Skeletal muscle cell (primary cell): Measurements from ENCODE around the gene RAP2A.

Experiments used
- DNase-seq: peaks from one replicate; pipeline ENCODE4 v3.0.0-alpha.2; 2010; ENCODE audit warnings: low read depth
- H3K4me3 ChIP-seq: 2 replicates; pipeline ENCODE4 v1.5.1; 2011; ENCODE audit warnings: low read depth, mild to moderate bottlenecking, control low read depth, low read length, moderate library complexity

RAP2A gene

DNA sequence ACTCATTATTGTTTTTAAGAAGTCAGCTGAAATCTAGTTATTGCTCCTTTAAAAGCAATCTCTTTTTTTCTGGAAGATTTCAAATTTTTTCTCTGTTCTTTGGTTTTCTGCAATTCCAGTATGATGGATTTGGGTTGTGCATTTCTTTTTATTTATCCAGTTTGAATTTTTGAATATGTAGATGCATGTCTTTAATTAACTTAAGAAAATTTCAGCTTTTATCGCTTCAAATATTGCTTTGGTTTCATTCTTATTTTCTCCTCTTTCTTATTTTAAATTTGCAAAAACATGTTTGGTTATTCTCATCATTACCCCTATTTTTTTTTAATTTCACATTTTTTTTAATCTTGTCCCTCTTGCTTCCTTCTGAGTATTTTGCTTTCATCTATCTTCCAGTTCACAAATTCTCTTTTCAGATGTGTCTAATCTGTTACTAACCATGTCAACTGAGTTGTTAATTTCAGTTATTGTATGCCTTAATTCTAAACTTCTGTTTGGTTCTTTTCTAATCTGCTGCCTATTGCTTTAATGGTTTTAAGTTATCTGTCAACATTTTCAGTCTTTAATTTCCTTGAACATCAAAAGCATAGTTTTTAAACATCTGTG, 56.8 kb downstream of the RAP2A start:
- DNase-seq: no peak
- no peak overlapping the region for H3K4me3 ChIP-seq

DNA sequence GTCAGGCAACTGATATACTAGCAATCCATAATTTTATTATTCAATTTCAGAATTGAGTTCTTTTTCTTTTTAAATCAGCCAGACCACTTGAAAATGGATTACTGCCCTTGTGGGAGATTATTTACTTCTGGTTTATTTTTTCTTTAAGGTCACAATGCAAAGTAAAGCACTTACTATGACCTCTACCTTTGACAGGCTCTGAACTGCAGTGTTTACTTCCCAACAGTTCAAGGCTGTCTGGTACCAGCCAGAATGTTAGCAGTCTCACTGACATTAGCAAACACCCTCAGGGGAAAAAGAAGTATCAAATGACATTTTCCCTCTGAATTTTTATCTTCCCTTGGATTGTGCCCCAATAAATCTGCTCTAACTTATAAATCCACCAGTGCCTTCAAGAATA, 57.5 kb downstream of the RAP2A start:
- DNase-seq: no peak

DNA sequence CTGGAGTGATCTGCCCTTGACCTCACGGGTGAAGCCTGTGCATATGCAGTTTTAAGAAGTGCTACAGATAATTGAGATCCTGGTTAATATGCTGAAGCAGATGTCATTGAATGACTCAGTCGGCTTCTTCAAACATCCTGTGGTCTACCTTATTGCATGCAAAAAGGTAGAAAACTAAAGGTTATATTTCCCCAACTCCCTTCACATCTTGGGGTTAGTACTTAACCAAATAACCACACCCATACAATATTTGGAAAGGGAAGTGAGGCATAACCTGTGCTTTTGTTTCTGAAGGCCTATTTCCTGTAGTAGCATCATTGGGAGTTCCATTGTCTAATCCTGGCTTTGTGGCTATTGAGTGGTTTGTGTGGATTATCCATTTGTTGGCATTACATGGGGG, 58.3 kb downstream of the RAP2A start:
- no peak overlapping the region for H3K4me3 ChIP-seq
- DNase-seq: no peak

More for the DNA sequence above, 57.5 kb downstream of the RAP2A start:
- H3K4me3 ChIP-seq: no peak overlapping the region

DNA sequence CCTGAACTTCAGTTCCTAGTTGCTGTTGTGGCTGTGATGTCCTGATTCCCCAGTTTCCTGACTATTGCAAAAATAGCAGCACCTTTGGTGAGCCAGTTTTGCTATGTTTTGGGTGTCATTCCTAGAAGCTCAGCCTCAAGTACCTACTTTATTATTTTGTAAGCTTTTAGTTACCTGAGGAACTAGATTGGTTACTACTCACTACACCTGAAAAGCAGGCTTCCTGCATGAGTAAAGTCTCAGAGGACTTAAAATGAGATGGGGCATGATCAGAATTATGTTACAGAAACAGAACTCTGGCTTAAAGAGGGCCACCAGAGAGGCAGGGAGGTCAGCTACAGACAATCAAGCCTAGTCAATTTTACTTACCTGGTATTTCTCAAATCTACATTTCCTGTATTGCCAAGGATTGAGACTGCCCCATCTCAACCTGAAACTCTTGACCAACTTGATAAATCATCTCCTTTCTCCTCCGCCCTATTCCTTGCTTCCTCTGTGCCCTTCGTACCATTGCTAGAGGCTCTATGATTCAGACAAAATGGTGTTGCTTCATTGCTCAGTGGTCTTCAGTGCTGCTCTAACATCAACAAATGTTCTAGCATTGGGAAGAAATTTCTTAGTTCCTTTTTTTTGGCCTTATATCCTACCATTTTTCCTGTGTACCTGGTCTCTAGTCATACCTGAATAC, 58.9 kb downstream of the RAP2A start:
- no peak overlapping the region for H3K4me3 ChIP-seq
- DNase-seq: no peak

DNA sequence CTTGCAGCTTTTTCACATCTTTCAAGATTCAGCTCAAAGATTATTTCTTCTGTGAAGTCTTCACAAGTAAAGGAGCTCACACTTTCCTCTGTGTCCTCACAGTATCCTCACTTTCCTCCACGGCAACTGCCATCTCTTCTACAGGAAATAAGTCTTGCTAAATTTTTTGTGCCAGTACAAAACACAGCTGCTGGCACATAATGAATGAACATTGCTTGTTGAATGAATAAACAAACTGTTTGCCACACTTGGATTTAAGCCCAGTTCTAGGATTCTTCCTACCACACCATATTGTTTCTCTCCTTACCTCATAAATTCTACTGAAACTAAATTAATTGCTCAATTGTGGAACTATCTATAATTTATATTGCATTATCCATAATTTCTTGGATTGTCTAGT, 59.5 kb downstream of the RAP2A start:
- no peak for DNase-seq
- no peak overlapping the region for H3K4me3 ChIP-seq

DNA sequence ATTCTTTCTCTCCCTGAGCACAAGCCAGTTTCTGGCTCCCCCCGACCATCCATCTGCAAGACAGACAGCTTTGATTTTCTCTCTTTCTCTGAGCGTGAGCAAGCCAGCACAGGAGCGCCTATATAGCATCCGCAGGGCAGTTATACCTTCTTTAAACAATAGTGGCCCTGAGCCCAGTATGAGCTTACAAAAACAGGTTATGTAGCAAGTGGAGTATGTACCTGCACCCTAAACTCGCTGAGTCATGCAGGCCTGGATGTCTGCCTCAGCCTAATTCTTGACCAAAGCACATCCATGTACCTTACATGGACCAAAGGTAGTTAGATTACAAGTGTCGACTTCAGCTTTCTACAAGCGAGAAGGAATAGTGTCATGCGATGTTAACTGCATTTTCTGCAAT, 61.7 kb downstream of the RAP2A start:
- H3K4me3 ChIP-seq: no peak overlapping the region
- DNase-seq: no peak

DNA sequence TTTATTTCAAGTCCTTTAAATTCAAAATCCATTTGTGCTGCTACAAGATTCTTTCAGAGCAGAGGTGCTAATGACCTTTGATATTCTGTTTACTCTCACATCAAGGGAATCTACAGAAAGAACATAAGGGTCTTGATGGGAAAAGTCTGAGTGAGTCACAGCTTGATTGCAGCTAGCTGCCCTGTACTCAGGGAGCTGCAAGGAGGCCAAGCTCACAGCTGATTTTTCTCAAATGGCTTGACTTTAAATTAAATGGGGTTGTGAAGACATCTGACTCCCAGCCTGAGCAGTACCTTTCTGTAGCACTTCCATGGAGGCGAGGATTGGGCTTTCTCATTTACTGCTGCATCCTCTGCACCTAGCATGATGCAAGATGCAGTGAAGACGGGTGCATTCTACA, 62.5 kb downstream of the RAP2A start:
- no peak overlapping the region for H3K4me3 ChIP-seq
- peak; percentile 10 for DNase-seq

DNA sequence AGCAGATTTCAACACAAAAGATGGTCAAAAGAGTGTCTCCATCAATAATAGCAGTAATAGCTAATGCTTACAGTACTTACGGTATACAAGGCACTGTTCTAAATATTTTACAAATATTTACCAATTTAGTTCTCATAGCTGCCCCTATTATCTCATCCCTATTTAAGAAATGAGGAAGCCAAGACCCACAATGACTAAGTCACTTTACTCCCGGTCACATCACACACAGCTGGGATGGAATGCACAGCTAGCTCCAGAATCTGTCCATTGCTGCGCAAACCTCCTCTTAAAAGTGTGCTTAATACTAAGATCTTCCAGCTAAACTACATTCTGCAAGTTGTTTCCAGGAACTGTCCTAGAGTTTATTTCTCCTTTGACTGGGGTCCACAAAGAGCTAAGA, 63.4 kb downstream of the RAP2A start:
- H3K4me3 ChIP-seq: no peak overlapping the region
- DNase-seq: no peak

DNA sequence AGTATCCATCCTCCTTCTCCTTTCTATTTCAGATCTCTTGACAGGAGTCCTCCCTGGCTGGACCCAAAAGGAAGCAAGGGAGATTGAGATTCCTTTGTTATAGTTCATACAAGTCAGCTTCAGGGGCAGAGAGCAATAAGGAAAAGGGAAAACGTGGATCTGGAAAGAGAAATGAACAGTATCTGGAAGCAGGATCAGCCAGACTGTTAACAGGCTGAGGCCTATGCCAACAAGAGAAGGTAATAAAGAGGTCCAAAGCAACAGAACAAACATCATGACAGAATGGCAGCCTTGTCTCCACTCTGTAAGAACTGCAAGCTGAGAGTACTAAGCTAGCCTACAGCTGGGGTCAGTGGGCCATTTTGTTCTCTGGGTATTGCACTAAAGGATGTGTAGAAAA, 64.5 kb downstream of the RAP2A start:
- H3K4me3 ChIP-seq: no peak overlapping the region
- no peak for DNase-seq

DNA sequence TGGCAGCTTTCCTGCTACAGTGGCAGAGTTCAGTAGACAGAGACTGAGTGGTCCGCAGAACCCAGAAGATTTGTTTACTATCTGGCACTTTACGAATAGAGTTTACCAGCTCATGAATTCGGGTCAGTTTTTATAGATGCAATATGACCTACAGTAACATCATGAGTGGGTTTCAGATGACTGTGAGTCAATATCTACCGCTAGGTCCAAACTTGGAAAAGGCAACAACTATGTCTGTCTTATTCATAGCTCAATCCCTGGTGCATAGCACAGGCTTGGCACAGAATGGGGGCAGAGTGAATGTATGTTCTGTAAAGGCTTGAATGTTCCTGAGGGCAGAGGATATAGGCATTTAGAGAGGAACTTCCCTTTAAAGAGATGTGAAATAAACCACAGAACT, 65.2 kb downstream of the RAP2A start:
- DNase-seq: no peak
- H3K4me3 ChIP-seq: no peak overlapping the region

DNA sequence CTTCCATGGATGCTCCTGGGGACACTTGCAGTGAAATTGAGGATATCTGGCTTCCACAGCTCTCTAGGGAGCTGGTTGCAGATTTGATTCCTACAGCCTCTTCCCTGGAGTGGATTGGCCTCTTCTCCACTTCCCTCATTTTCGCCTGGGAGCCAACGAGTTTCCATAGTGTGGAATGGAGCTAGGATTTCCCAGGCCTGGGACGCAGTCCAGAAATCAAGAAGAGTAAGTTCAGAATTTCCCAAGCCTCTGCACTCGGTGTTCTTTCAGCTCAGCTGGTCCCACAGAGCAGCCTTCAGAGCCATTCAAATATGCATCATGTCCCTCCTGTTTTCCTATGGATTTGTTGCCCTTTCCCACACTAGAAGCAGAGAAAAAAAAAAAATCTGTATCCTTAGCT, 68.2 kb downstream of the RAP2A start:
- peak; percentile 8 for DNase-seq
- no peak overlapping the region for H3K4me3 ChIP-seq

DNA sequence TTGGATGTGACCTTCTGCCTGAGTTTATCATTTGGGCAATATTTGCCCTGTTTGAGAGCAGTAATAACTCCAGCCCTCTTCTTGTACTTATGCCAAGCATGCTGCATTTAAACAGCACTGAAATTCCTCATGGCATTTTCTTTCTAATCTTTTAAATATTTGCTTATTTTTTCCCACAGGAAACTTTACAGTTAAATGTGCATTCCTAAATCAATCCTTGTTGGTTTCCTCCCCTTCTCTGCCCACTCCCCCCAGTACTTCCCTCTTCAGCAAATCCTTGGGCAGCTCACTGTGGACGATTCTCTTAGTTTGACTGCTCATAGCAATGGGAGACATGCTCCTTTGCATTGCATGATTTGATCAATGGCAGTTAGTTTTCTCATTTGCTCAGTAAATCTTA, 68.7 kb downstream of the RAP2A start:
- no peak for DNase-seq
- no peak overlapping the region for H3K4me3 ChIP-seq

DNA sequence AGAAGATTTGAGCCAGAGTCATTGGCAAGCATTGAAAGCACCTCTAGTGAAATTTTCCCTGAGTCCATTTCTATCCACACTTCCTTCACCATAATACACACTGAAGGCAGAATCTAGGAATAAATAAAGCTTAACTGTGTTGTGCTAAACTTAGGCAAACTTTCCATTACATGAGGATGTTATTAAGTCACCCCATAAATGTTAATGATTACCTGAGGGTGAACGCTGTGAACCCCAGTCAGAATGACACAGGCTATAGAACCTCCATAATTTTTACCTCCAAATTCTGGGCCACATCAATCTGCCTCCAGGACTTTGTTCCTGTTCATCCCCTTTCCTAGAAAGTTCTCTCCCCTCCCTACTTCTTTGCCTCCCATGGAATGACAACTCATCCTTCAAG, 71.0 kb downstream of the RAP2A start:
- no peak overlapping the region for H3K4me3 ChIP-seq
- DNase-seq: no peak

DNA sequence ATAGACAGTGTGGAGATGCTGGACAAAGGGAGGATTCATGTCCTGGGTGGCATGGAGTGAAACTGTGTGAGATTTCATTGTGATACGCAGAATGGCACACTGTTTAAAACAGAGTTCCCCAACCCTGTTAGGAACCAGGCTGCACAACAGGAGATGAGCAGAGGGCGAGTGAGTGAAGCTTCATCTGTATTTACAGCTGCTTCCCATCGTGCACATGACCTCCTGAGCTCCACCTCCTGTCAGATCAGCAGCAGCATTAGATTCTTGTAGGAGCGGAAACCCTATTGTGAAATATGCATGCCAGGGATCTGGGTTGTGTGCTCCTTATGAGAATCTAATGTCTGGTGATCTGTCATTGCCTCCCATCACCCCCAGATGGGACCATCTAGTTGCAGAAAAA, 72.5 kb downstream of the RAP2A start:
- H3K4me3 ChIP-seq: no peak overlapping the region
- DNase-seq: peak; percentile 27

DNA sequence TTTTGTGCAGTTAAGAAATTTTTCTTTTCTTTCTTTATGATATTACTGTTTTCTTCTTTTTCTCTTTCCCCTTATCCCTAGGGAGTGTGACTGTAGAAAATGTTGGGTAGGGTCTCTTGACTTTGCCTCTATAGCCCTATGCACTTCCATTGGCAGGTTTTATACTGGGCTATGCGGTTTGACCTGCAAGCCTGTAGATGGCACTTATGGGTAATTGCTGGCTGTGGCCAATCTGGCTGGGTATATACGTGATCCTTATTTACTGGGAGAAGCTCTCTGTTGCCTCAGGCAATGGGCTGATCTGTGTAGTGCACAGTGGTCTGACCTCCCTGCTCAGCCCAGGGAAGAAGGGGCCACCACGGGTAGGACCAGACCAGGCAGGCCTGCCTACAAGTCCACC, 78.8 kb downstream of the RAP2A start:
- no peak for DNase-seq
- H3K4me3 ChIP-seq: no peak overlapping the region

DNA sequence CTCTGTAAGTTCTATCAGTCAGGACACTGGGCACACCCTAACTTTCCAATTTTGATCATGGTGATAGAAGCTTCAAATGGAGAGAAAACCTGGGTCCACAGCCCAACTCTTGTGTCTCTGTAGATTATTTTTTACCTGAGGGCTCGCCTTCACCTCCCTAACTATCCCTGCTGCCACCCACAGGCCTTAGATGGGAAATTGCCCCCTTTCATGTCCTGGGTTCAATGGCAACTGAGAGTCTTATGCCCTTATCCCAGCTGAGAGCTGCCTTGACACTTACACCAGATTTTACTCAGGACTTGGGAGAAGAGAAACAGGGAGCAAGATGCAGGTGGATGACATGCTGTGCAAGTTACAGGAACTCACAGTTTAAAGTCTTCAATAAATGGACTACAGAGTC, 81.7 kb downstream of the RAP2A start:
- H3K4me3 ChIP-seq: no peak overlapping the region
- DNase-seq: no peak

DNA sequence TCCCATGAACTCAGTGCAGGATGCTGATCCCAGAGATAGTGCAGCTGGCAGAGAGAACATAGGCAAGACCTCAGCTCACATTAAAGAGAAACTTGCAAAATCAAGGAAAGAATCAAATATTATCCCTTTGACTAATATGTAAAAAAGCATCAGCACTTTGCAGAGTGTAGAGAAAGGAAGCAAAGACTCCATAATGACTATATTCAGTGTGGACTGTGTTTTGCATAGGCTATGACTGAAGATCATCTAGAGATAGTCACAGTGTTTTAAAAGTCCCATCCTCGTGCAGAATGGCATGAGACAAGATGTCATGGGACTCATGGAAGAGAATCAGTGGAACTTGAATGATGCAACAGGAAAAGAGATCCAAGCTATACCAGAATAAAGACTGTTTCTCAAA, 84.0 kb downstream of the RAP2A start:
- no peak for DNase-seq
- no peak overlapping the region for H3K4me3 ChIP-seq
